ENCODE results near the gene NUP85.
"Not testable (repeated sequence)": the region's sequence is repeated elsewhere in the genome, so short reads cannot be mapped to it uniquely, and the experiment has no call there.

The NUP85 gene

GRCh38 chr17:75182569-75183436 lies 22.7 kb upstream of the NUP85 start, which contains the start of gene SUMO2:
SUMO2 (minus strand) TSS chr17:75182959; CDS start chr17:75182834, 125 bp downstream.
- H3K4me1 Mint-ChIP-seq (ENCODE audit: low read depth): peaks cover 38% of the 10 kb centered on the region
- H3K27me3 Mint-ChIP-seq: no peaks in the 10 kb centered on the region
- H3K27ac Mint-ChIP-seq: peak within 1 kb of the TSS; percentile 97

GRCh38 chr17:75183999-75184884 lies 21.2 kb upstream of the NUP85 start:
- Mint-ChIP-seq H3K36me3 (no peaks in the 10 kb centered on the region), H3K27me3 (no peaks in the 10 kb centered on the region), H3K9me3 (ENCODE audit: low read depth) (no peaks in the 10 kb centered on the region), H3K4me1 (ENCODE audit: low read depth) (peaks cover 35% of the 10 kb centered on the region), H3K4me3 (peak overlapping the region; percentile 83), H3K27ac (peak overlapping the region; percentile 97)

More at GRCh38 chr17:75182569-75183436, 22.7 kb upstream of the NUP85 start, which contains the start of gene SUMO2:
- Mint-ChIP-seq H3K4me3 (peak within 1 kb of the TSS; percentile 97), H3K36me3 (no peaks in the 10 kb centered on the region), H3K9me3 (ENCODE audit: low read depth) (no peaks in the 10 kb centered on the region)

- Mint-ChIP-seq H3K36me3 (no peaks in the 10 kb centered on the region), H3K4me3 (no peak overlapping the region), H3K27ac (no peak overlapping the region), H3K9me3 (ENCODE audit: low read depth) (no peaks in the 10 kb centered on the region), H3K27me3 (no peaks in the 10 kb centered on the region), H3K4me1 (ENCODE audit: low read depth) (peaks cover 18% of the 10 kb centered on the region)
Observed at GRCh38 chr17:75188614-75189013, 16.9 kb upstream of the NUP85 start.

- Mint-ChIP-seq H3K9me3 (ENCODE audit: low read depth) (no peaks in the 10 kb centered on the region), H3K27me3 (no peaks in the 10 kb centered on the region), H3K4me1 (ENCODE audit: low read depth) (peaks cover 7% of the 10 kb centered on the region), H3K27ac (no peak overlapping the region), H3K4me3 (no peak overlapping the region), H3K36me3 (no peaks in the 10 kb centered on the region)
Observed at GRCh38 chr17:75191584-75191983, 13.9 kb upstream of the NUP85 start.

- Mint-ChIP-seq H3K27ac (no peak overlapping the region), H3K4me1 (ENCODE audit: low read depth) (no peaks in the 10 kb centered on the region), H3K4me3 (no peak overlapping the region), H3K36me3 (no peaks in the 10 kb centered on the region), H3K27me3 (no peaks in the 10 kb centered on the region), H3K9me3 (ENCODE audit: low read depth) (no peaks in the 10 kb centered on the region)
Observed at GRCh38 chr17:75194879-75195278, 10.6 kb upstream of the NUP85 start.

- Mint-ChIP-seq H3K27ac (no peak overlapping the region), H3K4me1 (ENCODE audit: low read depth) (peaks cover 6% of the 10 kb centered on the region), H3K36me3 (no peaks in the 10 kb centered on the region), H3K27me3 (no peaks in the 10 kb centered on the region), H3K9me3 (ENCODE audit: low read depth) (no peaks in the 10 kb centered on the region), H3K4me3 (no peak overlapping the region)
Observed at GRCh38 chr17:75199886-75200618, 5.4 kb upstream of the NUP85 start.

GRCh38 chr17:75205793-75206163 lies 299 bp downstream of the NUP85 start:
- Mint-ChIP-seq H3K4me1 (ENCODE audit: low read depth) (peaks cover 24% of the 10 kb centered on the region), H3K27me3 (no peaks in the 10 kb centered on the region), H3K4me3 (peak overlapping the region; percentile 99), H3K36me3 (peaks cover 2% of the 10 kb centered on the region), H3K27ac (peak overlapping the region; percentile 99), H3K9me3 (ENCODE audit: low read depth) (no peaks in the 10 kb centered on the region)

GRCh38 chr17:75207050-75207407 lies 1.6 kb downstream of the NUP85 start:
- H3K9me3 Mint-ChIP-seq (ENCODE audit: low read depth); H3K27me3 Mint-ChIP-seq; H3K36me3 Mint-ChIP-seq: not testable (repeated sequence)
- Mint-ChIP-seq H3K27ac (peak overlapping the region; percentile 99), H3K4me3 (peak overlapping the region; percentile 99), H3K4me1 (ENCODE audit: low read depth) (peaks cover 21% of the 10 kb centered on the region)

- Mint-ChIP-seq H3K36me3 (peaks cover 4% of the 10 kb centered on the region), H3K27ac (peak overlapping the region; percentile 54), H3K4me3 (peak overlapping the region; percentile 59)
Observed at GRCh38 chr17:75207760-75208159, 2.3 kb downstream of the NUP85 start.

GRCh38 chr17:75208161-75208560 lies 2.7 kb downstream of the NUP85 start:
- H3K9me3 Mint-ChIP-seq (ENCODE audit: low read depth): no peaks in the 10 kb centered on the region
- peaks cover 4% of the 10 kb centered on the region for H3K36me3 Mint-ChIP-seq
- H3K27me3 Mint-ChIP-seq: no peaks in the 10 kb centered on the region
- H3K4me1 Mint-ChIP-seq (ENCODE audit: low read depth): peaks cover 21% of the 10 kb centered on the region
- peak overlapping the region; percentile 54 for H3K27ac Mint-ChIP-seq
- H3K4me3 Mint-ChIP-seq: peak overlapping the region; percentile 59

More at GRCh38 chr17:75207760-75208159, 2.3 kb downstream of the NUP85 start:
- H3K4me1 Mint-ChIP-seq (ENCODE audit: low read depth): peaks cover 21% of the 10 kb centered on the region
- no peaks in the 10 kb centered on the region for H3K9me3 Mint-ChIP-seq (ENCODE audit: low read depth)
- no peaks in the 10 kb centered on the region for H3K27me3 Mint-ChIP-seq

GRCh38 chr17:75209061-75209460 lies 3.6 kb downstream of the NUP85 start:
- H3K4me1 Mint-ChIP-seq (ENCODE audit: low read depth): peaks cover 21% of the 10 kb centered on the region
- no peak overlapping the region for H3K27ac Mint-ChIP-seq
- H3K4me3 Mint-ChIP-seq: no peak overlapping the region
- no peaks in the 10 kb centered on the region for H3K27me3 Mint-ChIP-seq
- H3K9me3 Mint-ChIP-seq (ENCODE audit: low read depth): no peaks in the 10 kb centered on the region
- peaks cover 4% of the 10 kb centered on the region for H3K36me3 Mint-ChIP-seq

- Mint-ChIP-seq H3K4me1 (ENCODE audit: low read depth) (peaks cover 1% of the 10 kb centered on the region), H3K27ac (no peak overlapping the region), H3K4me3 (no peak overlapping the region), H3K36me3 (peaks cover 2% of the 10 kb centered on the region), H3K9me3 (ENCODE audit: low read depth) (no peaks in the 10 kb centered on the region), H3K27me3 (no peaks in the 10 kb centered on the region)
Observed at GRCh38 chr17:75218131-75218530, 12.7 kb downstream of the NUP85 start.

GRCh38 chr17:75219815-75220214 lies 14.3 kb downstream of the NUP85 start:
- no peak overlapping the region for H3K27ac Mint-ChIP-seq
- peaks cover 1% of the 10 kb centered on the region for H3K4me1 Mint-ChIP-seq (ENCODE audit: low read depth)
- H3K9me3 Mint-ChIP-seq (ENCODE audit: low read depth): no peaks in the 10 kb centered on the region
- H3K36me3 Mint-ChIP-seq: peaks cover 2% of the 10 kb centered on the region
- H3K27me3 Mint-ChIP-seq: no peaks in the 10 kb centered on the region
- H3K4me3 Mint-ChIP-seq: no peak overlapping the region

- H3K36me3 Mint-ChIP-seq: peaks cover 3% of the 10 kb centered on the region
- H3K27ac Mint-ChIP-seq: no peak overlapping the region
- H3K4me1 Mint-ChIP-seq (ENCODE audit: low read depth): peaks cover 3% of the 10 kb centered on the region
- H3K27me3 Mint-ChIP-seq: no peaks in the 10 kb centered on the region
- no peaks in the 10 kb centered on the region for H3K9me3 Mint-ChIP-seq (ENCODE audit: low read depth)
- H3K4me3 Mint-ChIP-seq: no peak overlapping the region
Observed at GRCh38 chr17:75225016-75225415, 19.5 kb downstream of the NUP85 start.

All from activated naive CD8-positive, alpha-beta T cell (primary cell).